T-helper 2 cell (primary cell): ENCODE results near the gene LMTK3.
A peak's percentile ranks its signal among the peaks of the same experiment; 100 is the strongest.

ENCODE experiments used
- DNase-seq, 5 experiments: peaks; one replicate each; pipeline versions ENCODE4 v3.0.0 to v3.0.0-alpha.2; 2012 to 2022

LMTK3 gene

GRCh38 chr19:48469289-48469881, 42.2 kb downstream of the LMTK3 start, which contains the start of gene CYTH2:
TSS of gene CYTH2 (plus strand) at chr19:48469369. CDS start at chr19:48469508, 139 bp downstream.
- peak; percentile 44 to 76 (median 53) for DNase-seq

DNA sequence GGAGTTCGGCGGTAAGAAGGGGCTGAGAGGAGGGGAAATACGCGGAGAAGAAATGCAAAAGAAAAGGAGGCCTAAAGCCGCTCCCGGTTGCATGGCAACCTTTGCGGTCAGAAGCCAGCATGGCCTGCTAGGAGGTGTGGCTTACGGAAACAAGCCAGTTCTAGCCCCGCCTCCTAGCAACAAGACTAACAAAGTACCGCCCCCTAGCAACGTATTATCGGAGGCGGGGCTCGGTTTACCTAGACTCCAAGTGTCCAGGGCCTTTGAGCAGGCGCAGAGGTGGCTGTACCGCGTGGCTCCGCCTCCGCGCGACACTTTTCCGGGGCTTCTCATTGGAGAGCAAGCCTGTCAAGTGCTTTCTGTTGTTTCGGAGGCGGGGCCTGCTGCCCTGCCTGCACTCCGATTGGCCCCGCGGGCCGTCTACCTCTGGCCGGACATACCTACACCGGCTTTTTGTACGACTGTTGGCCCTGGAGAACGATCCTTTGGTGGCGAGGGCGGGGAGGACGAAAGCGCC, 42.8 kb downstream of the LMTK3 start:
- DNase-seq = peak; percentile 96 to 100 (median 99)

GRCh38 chr19:48466561-48467325, 44.9 kb downstream of the LMTK3 start:
- no peak for DNase-seq

GRCh38 chr19:48465215-48465614, 46.4 kb downstream of the LMTK3 start:
- DNase-seq = peak in 1 of 5 experiments; percentile 53

- no peak for DNase-seq
These were observed 49.5 kb downstream of the LMTK3 start for GRCh38 chr19:48461982-48462655.

- DNase-seq = no peak
These were observed 50.0 kb downstream of the LMTK3 start for GRCh38 chr19:48461651-48461981.

DNA sequence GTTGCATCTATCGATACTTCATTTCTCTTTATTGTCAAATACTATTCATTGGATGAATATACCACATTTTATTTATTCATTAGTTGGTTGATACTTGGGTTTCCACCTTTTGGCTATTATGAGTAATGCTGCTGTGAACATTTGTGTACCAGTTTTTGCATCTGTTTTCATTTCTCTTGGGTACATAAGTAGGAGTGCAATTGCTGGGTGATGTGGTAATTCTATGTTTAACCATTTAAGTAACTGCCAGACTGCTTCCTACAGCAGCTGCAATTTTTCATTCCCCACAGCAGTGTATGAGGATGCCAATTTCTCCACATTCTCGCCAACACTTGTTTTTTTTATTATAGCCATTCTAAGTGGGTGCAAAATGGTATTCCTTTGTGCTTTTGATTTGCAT, 53.6 kb downstream of the LMTK3 start:
- no peak for DNase-seq

DNA sequence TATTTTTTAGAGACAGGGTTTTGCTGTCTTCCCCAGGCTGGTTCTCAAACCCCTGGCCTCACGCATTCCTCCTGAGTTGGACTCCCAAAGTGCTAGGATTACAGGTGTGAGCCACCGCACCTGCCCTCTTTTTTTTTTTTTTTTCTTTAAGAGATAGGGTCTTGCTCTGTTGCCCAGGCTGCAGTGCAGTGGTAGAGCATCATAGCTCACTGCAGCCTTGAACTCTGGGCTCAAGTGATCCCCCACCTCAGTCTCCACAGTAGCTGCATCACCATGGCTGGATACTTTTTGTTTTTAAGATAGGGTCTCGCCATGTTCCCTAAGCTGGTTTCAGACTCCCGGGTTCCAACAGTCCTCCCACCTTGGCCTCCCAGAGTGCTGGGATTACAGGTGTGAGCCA, 54.8 kb downstream of the LMTK3 start:
- no peak for DNase-seq

DNA sequence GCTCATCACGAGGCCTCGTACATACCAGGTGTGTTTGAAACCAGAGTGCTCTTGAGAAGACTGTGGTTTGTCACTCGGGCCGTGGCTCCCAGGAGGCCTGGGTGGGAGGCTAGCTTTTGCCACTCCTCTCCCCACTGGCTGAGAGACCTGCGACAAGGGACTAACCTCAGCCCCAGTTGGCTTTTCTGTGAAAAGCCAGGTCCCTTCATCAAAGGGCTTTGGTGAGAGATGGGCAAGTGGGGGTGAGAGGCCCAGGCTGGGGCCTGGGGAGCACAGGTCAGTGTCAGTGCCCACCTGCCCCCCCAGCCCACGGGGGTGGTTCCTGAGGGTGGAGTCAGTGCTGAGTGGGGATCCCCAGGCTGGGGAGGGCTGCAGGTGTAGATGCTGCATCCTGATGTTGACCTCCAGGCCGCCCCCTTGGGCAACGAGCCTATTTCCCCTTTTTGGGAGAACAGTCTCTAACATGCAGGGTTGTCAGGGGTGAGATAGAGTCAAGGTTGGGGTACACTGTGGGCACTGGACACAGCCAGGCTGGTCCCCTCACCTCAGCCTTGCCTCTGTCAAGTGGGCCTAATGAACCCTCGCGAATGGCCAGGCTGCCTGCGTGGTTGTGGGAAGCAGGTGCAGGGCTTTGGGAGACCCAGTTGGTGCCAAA, 55.6 kb downstream of the LMTK3 start:
- no peak for DNase-seq

- DNase-seq = no peak
These were observed 56.3 kb downstream of the LMTK3 start, which contains the start of gene KCNJ14 for GRCh38 chr19:48455171-48455907. TSS of gene KCNJ14 (plus strand) at chr19:48455574. CDS start at chr19:48461725, 6,151 bp downstream.

DNA sequence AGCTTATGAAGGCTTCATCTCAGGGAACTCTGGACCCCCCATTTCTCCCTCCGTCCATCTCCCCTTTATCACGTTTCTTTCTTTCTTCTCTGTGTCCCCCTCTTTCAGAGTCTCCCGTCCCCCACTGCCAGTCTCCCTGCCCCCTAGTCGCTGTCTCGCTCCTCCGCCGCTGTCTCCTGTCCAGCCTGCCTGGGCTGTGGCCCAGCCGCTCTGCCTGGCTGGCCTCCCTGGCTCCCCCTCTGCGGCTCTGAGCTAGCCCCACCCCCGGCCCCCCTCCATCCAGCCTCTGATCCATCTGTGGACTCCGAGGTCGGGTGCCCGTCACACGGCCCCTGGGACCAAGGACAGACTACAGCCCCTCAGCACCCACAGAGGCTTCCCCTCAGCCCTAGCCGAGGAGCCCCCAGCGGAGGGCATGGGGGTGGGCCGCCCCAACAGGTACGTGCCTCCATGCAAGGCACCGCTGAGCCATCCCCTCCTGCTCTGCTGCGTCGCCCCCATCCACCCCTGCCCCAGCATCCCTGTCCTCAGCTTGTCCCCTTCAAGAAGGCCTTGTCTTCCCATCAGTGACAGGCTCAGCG, 57.4 kb downstream of the LMTK3 start:
- no peak for DNase-seq

DNA sequence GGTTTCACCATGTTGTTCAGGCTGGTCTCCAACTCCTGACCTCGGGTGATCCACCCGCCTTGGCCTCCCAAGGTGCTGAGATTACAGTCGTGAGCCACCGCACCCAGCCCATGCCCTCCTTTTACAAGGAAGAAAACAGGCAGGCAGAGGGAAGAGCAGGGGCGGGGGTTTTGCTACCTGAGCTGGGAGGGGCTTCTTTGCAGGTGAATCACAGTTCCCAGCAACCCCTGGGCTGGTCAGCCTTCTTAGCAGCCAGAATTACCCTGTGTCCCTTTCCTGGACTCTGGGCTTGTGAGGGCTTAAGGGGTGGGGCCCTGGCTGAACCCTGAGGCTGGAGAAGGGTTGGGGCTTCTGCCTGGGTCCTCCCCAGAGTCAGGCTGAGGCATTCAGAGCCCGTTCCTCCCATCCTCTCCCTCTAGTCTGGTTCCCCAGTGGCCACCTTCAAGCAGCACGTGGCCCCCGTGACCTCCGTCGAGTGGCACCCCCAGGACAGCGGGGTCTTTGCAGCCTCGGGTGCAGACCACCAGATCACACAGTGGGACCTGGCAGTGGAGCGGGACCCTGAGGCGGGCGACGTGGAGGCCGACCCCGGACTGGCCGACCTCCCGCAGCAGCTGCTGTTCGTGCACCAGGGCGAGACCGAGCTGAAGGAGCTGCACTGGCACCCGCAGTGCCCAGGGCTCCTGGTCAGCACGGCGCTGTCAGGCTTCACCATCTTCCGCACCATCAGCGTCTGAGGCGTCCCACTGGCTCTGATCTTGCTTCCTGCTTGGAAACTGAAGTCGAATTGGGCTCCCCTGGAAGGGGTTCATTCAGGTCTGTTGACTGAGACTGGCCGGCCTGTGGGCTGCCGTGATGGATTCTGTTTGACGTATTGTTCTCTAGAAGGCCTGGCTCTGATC, 59.1 kb downstream of the LMTK3 start:
- DNase-seq = no peak

DNA sequence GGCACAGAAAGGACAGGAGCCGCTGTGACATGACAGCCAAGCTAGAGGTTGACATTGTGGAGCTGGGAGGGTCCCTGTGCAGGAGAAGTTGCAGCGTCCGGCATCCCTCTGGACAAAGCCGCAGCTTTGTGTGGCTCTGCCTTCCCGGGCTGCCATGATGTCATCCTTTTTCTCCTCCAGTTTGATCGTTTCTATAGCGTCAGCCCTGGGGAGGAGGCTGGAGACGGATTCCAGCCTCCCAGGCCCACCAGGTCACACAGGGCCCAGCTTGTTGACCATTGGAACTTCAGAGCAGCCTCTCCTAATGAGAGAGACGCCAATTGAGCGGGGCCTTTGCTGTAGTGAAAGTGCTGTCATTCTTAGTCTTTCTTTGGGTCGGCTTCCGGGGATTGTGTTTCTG, 60.0 kb downstream of the LMTK3 start:
- no peak for DNase-seq

GRCh38 chr19:48450863-48451262, 60.8 kb downstream of the LMTK3 start:
- DNase-seq = no peak

DNA sequence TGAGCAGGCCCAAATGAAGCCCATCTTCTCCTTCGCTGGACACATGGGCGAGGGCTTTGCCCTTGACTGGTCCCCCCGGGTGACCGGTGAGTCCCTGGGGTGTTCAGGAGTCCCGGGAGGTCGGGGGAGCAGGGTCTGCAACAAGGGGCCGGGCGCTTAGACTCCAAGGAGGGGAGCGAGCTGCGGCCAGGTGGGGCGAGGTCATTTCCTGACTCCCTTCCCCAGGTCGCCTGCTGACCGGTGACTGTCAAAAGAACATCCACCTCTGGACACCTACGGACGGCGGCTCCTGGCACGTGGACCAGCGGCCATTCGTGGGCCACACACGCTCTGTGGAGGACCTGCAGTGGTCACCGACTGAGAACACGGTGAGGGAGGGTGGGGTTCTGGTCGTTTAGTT, 61.2 kb downstream of the LMTK3 start:
- DNase-seq = no peak

DNA sequence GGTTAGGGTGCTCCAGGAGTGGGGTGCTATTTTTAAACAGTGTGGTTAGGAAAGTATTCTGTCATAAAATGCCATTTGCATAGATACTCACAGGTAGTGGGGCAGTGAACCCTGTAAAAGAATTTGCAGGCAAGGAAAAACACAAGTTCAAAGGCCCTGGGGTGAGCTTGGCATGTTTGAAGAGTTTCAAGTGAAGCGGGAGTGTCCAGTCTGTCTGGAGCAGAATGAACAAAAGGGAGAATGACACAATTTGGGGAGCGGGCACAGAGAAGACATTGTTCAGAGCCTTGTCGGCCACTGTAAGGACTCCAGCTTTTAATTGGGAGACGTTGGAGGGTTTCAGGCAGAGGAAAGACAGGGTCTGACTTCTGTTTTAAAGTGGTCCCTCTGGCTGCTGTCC, 63.1 kb downstream of the LMTK3 start:
- DNase-seq = no peak

DNA sequence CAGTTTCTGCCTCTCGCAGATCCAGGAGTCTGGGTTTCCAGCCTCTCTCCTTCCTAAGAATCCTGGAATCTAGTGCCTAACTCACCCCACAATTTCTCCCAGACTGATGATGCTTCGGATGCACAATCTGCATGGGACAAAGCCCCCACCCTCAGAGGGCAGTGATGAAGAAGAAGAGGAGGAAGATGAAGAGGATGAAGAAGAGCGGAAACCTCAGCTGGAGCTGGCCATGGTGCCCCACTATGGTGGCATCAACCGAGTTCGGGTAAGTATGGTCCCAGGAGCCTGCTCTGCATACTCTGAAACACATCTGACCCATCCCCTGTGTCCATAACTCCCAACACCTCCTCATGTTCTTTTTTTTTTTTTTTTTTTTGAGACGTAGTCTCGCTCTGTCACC, 65.1 kb downstream of the LMTK3 start:
- DNase-seq = no peak

- peak; percentile 75 to 99 (median 93) for DNase-seq
These were observed 65.8 kb downstream of the LMTK3 start, which contains the start of gene GRWD1 for GRCh38 chr19:48445606-48446481. TSS of gene GRWD1 (plus strand) at chr19:48445983. CDS start at chr19:48446006, 23 bp downstream.

- peak in 1 of 5 experiments; percentile 49 for DNase-seq
These were observed 66.4 kb downstream of the LMTK3 start for GRCh38 chr19:48445256-48445605.

- DNase-seq = no peak
These were observed 66.8 kb downstream of the LMTK3 start for GRCh38 chr19:48444936-48445200.
